GM21423 (cell line): ENCODE results near the gene TBXAS1.

Experiments used
- ATAC-seq: cut with Tn5 transposase; IDR thresholded peaks from one replicate; pipeline ENCODE4 v1.9.1; 2021; ENCODE audit warnings: mild to moderate bottlenecking, moderate library complexity; ENCODE audit not compliant: unreplicated experiment

TBXAS1 gene

DNA sequence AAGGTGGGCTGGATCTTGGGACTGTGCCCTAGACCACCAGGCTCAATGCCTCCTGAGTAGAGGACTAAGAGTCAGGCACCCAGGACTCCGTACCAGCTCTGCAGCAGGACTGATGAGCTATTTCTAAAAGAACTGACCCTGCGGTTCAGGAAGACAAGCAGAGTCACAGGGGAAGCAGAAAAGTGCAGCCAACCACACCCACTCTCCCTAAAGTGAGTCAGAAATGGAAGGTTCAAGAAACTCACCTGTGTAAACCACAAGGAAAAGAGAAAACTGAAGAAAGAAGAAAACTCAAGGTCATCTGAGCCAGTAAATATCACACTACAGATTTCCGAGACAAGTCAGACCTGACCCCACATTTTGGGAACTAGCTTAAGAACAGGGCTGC is 231.2 kb downstream of the TBXAS1 start:
- no peak for ATAC-seq

DNA sequence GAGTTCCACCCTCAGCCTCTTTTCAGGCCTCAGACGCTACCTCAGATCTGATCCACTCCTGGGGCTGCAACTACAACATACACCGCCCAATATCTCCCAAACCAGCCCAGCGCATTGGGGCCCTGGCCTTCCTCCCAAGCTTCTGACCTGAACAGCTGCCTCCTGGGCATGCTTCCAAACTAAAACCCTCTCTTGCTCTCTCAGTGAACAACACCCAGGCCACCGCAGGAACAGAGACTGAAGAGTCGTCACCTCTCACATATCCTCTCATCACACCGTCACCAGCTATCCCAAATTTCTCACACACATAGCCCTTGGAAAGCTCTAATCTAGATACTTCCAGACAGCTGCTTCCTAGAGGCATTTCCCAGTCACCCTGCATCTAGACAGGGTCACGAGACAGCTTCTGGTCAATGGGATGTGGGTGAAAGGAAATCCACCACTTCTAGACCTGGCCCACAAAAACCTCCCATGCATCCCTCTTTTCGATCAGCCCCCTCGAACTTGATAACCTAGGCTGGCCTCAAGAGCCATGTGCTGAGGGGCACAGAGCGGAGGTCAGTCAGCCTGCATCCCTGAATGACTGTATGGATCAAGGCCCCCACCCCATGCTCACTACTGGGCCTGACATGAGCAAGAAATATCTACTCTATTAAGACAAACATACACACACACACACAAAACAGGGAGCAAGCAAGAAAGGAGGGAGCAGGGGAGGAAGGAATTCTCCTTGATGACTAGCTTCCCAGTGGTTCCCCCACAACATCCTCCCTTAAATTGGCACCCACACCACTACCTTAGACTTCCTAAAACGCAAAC is 231.9 kb downstream of the TBXAS1 start:
- ATAC-seq = no peak

DNA sequence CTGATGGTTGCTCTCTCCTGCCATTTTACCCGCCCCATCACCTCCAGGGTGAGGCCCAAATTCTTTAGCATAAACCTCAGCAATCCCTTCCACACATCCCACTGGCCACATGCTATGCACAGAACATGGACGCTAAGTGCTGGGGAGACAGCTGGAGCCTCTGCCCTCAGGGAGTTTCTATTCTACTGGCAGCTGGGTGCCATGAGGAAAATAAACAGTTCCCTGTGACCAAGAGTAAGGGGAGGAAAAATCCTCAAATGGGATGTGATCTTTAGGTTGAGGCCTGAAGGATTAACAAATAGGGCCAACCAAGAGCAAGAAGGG is 232.5 kb downstream of the TBXAS1 start:
- no peak for ATAC-seq

DNA sequence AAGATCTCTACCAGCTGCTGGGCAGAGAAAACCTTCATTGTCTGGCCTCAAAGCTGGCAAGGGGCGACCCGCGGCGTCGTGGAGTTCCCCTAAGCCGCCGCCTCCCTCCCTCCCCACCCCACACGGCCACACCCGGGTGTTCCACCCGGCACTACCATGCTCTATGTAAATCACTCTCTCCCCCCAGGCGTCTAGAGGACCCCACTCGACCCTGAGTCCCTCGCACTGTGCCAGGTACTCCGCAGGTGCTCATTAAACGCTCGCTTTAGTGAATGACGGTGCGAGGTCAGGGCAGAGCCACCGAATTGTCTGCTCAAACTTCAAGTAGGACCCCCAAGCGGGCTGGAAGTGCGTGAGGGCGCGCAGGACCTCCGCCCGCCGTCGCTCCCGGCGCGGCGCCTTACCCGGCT is 233.1 kb downstream of the TBXAS1 start:
- peak; percentile 27 for ATAC-seq

DNA sequence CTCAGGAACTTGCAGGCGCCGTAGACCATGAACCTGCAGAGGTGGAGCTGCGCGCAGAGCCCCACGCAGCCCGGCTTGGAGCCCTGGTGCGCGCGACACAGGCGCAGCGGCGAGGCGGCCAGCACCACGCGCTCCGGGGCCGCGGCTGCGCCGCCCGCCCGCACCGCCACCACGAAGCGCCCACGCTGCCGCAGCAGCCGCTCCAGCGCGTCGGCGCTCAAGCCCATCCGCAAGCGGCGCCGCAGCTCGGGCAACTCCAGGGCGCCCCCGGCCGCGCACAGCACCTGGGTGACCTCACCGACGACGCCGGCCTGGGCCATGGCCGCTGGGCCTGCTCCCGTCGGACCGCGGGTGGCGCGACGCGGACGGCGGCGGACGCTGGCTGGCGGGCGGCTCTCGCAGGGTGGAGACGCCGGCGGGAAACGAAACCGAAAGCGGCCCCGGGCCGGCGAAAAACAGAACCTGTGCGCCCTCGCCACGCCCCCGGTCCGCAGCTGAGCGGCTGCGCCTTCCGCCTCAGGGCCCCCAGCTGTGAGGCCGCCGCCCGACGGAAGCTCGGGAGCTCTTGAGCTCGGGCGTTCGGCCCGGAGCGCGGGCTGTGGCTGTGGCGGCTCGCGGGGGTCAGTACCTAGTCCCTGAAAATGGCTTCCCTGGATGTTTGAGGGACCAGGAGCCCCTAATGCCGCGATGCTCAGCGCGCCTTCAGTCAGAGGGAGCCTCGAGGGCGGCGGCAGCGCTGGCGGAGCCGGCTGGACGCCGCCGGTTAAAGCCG is 233.7 kb downstream of the TBXAS1 start, which contains the start of gene PARP12:
PARP12 (minus strand) TSS at position 424 of the 772 bp plus-strand sequence; CDS start at position 320, 104 bp downstream.
- ATAC-seq = peak; percentile 84

DNA sequence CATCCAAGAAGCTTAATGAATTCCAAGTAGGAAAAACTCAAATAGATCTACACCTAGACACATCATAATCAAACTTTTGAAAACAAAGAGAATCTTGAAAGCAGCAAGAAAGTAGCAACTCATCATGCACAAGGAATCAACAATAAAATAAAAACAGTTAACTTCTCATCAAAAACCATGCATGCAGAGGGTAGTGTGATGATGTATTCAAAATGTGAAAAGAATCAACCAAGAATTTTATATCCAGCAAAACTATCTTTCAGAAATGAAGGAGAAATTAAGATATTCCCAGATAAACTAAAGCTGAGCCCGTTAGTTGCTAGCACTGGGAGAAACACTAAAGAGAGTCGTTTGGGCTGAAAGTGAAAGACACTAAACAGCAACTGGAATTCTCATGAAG is 238.0 kb downstream of the TBXAS1 start:
- ATAC-seq = no peak

DNA sequence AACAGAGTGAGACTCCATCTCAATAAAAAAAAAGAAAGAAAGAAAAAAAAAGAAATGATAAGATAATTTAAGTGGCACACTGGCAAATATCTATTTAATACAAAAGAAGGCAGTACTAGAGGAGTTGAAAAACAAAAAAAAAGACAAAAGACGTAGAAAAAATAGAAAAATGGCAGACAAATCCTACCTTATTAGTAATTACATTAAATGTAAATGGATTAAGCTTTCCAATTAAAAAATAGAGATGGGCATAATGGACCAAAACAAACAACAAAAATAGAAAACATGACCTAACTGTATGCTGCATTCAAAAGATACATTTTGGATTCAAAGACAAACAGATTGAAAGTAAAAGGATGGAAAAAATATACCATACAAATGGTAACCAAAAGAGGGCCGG is 239.0 kb downstream of the TBXAS1 start:
- no peak for ATAC-seq

DNA sequence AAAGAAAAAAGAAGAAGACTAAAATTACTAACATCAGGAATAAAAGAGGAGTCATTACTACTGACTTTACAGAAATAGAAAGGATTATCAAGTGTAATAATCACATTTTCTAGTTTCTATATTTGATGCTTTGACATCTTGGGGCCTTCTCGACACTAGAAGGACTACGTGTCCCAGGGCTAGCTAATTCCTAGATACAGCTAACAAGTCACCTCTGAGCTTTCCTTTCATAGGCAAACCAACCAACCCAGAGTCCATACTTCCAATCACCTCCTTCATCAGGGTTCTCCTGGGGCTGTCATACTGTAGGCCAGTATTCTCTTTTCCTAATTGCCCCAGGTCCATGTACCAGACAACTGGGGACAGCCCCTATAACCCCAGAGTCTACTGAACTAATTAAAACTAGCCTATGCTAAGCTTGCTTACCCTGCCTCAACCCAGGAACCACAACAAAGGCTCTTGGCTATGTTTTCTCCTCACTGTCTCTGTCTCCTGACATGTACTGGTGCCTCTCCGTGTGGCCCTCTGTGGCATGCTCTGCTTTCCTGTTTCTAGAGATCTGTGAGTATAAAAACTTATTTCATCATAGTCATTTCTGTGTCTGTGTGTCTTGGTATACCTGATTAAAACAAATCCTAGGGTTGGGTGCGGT is 240.4 kb downstream of the TBXAS1 start:
- ATAC-seq = no peak
